Measurements from ENCODE around the gene PRMT5. TPM values are rescaled to one million over a fixed set of nuclear protein-coding genes. Genes with fewer than 3 reads are reported as not detected.
A peak's percentile ranks its signal among the peaks of the same experiment; 100 is the strongest.

PRMT5 gene
- 10 to 100 TPM; 21.4 to 51.3 (median 39.2) TPM for total RNA-seq

GRCh38 chr14:22929104-22929960, at the start of gene PRMT5:
Gene PRMT5, minus strand, starts transcription at chr14:22929376. Its CDS starts 15 bp downstream, at chr14:22929361.
- Histone ChIP-seq H3K27ac (peak within 1 kb of the TSS; percentile 86 to 94 (median 89)), H3K4me3 (peak within 1 kb of the TSS; percentile 55 to 95 (median 84)), H3K27me3 (no peaks in the 10 kb centered on the region), H3K36me3 (peaks cover 3 to 22% (median 12%) of the 10 kb centered on the region in 4 donors), H3K4me1 (peaks cover 10 to 31% (median 18%) of the 10 kb centered on the region in 4 donors), H3K9me3 (no peaks in the 10 kb centered on the region)
- TF ChIP-seq POLR2AphosphoS5 (IDR thresholded peaks at IDR 0.05) (peak; percentile 82 to 83), POLR2A (IDR thresholded peaks at IDR 0.05) (peak; percentile 21 to 85 (median 72)), CTCF (IDR thresholded peaks at IDR 0.05) (peak in 1 of 6 experiments; percentile 11), EP300 (IDR thresholded peaks at IDR 0.05) (peak in 1 of 4 donors; percentile 32)
- ATAC-seq (ENCODE audit: low FRiP score in 2 of 2), result peak; percentile 97 to 99
- peak; percentile 91 to 100 for DNase-seq
- 0% methylated on average over 28 to 51 of the region's 51 CpGs for WGBS, 2 donors

- H3K4me1 ChIP-seq, result peaks cover 47 to 75% (median 66%) of the 10 kb centered on the region in 4 donors
Observed at GRCh38 chr14:22978487-22978837, 49.3 kb upstream of the PRMT5 start.

GRCh38 chr14:22977684-22978486, 48.7 kb upstream of the PRMT5 start:
- Histone ChIP-seq H3K36me3 (no peaks in the 10 kb centered on the region), H3K4me3 (peak overlapping the region in 1 of 4 donors; percentile 10), H3K4me1 (peaks cover 41 to 69% (median 60%) of the 10 kb centered on the region in 4 donors), H3K27ac (peak overlapping the region; percentile 82 to 89 (median 86)), H3K27me3 (peaks cover 0 to 13% (median 7%) of the 10 kb centered on the region in 4 donors), H3K9me3 (no peaks in the 10 kb centered on the region)
- ATAC-seq (ENCODE audit: low FRiP score in 2 of 2) (peak; percentile 18 to 76), DNase-seq (peak; percentile 35 to 85)
- TF ChIP-seq POLR2A (IDR thresholded peaks at IDR 0.05) (peak in 1 of 4 donors; percentile 53), CTCF (IDR thresholded peaks at IDR 0.05) (no peak), POLR2AphosphoS5 (IDR thresholded peaks at IDR 0.05) (peak in 1 of 2 donors; percentile 42), EP300 (IDR thresholded peaks at IDR 0.05) (peak in 1 of 4 donors; percentile 57)
- WGBS, 2 donors, result 47 to 52% methylated on average over 6 to 8 of the region's 8 CpGs

More at GRCh38 chr14:22978487-22978837, 49.3 kb upstream of the PRMT5 start:
- no peak for DNase-seq
- Histone ChIP-seq H3K27ac (peak overlapping the region; percentile 82 to 89 (median 86)), H3K27me3 (peaks cover 0 to 13% (median 7%) of the 10 kb centered on the region in 4 donors), H3K36me3 (no peaks in the 10 kb centered on the region), H3K9me3 (no peaks in the 10 kb centered on the region), H3K4me3 (peak overlapping the region in 1 of 4 donors; percentile 10)
- TF ChIP-seq CTCF (IDR thresholded peaks at IDR 0.05) (no peak), POLR2AphosphoS5 (IDR thresholded peaks at IDR 0.05) (no peak), EP300 (IDR thresholded peaks at IDR 0.05) (no peak), POLR2A (IDR thresholded peaks at IDR 0.05) (no peak)
- WGBS, 2 donors, result 57 to 71% methylated on average over 3 of the region's 3 CpGs
- ATAC-seq (ENCODE audit: low FRiP score in 2 of 2), result no peak

- Histone ChIP-seq H3K27me3 (peaks cover 0 to 13% (median 7%) of the 10 kb centered on the region in 4 donors), H3K27ac (peak overlapping the region; percentile 82 to 89 (median 86)), H3K4me3 (no peak overlapping the region), H3K4me1 (peaks cover 41 to 64% (median 59%) of the 10 kb centered on the region in 4 donors), H3K9me3 (no peaks in the 10 kb centered on the region), H3K36me3 (peaks cover 0 to 3% (median under 1%) of the 10 kb centered on the region in 4 donors)
- TF ChIP-seq EP300 (IDR thresholded peaks at IDR 0.05) (no peak), POLR2AphosphoS5 (IDR thresholded peaks at IDR 0.05) (no peak), CTCF (IDR thresholded peaks at IDR 0.05) (no peak), POLR2A (IDR thresholded peaks at IDR 0.05) (no peak)
- no peak for DNase-seq
- no peak for ATAC-seq (ENCODE audit: low FRiP score in 2 of 2)
Observed at GRCh38 chr14:22977434-22977683, 48.2 kb upstream of the PRMT5 start.

Measured in upper lobe of left lung (tissue), 6 donors.